Measurements from ENCODE around the gene AHCYL2.

AHCYL2 gene

DNA sequence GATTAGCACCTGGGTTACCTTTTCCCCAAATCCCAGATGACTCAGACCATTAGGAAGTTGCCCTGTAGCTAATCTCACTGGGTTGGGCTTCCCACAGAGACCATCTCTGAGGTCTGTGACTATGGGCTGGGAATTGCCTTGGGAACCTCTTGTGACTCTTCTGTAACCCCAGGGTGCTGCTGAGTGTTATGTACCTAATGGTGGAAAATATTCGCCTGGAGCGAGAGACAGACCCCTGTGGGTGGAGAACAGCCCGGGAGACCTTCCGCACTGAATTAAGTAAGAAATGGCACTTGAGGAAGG, 229.4 kb downstream of the AHCYL2 start:
- Histone ChIP-seq H3K27ac (ENCODE audit: low read depth, low read length) (no peak overlapping the region), H3K4me3 (ENCODE audit: insufficient read depth, low read length, poor library complexity, severe bottlenecking) (no peak overlapping the region), H3F3A (ENCODE audit: insufficient read depth) (no peaks in the 10 kb centered on the region), H3K27me3 (ENCODE audit: low read length) (no peaks in the 10 kb centered on the region), H3K36me3 (ENCODE audit: low read length) (no peaks in the 10 kb centered on the region), H4K20me1 (ENCODE audit: low read depth, low read length) (no peaks in the 10 kb centered on the region), H3K4me2 (ENCODE audit: low read depth, low read length, poor library complexity, severe bottlenecking) (no peak overlapping the region), H3K9me3 (ENCODE audit: insufficient read depth, low read length) (no peaks in the 10 kb centered on the region), H2AFZ (ENCODE audit: low read depth, low read length, severe bottlenecking) (no peak overlapping the region), H3K9ac (ENCODE audit: low read length) (no peak overlapping the region), H3K79me2 (ENCODE audit: insufficient read depth, low read length) (no peaks in the 10 kb centered on the region), H3K9me2 (replicated peaks; ENCODE audit: insufficient read depth, low read length) (no peaks in the 10 kb centered on the region)
- TF ChIP-seq, protein P1, sequence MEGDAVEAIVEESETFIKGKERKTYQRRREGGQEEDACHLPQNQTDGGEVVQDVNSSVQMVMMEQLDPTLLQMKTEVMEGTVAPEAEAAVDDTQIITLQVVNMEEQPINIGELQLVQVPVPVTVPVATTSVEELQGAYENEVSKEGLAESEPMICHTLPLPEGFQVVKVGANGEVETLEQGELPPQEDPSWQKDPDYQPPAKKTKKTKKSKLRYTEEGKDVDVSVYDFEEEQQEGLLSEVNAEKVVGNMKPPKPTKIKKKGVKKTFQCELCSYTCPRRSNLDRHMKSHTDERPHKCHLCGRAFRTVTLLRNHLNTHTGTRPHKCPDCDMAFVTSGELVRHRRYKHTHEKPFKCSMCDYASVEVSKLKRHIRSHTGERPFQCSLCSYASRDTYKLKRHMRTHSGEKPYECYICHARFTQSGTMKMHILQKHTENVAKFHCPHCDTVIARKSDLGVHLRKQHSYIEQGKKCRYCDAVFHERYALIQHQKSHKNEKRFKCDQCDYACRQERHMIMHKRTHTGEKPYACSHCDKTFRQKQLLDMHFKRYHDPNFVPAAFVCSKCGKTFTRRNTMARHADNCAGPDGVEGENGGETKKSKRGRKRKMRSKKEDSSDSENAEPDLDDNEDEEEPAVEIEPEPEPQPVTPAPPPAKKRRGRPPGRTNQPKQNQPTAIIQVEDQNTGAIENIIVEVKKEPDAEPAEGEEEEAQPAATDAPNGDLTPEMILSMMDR (IDR thresholded peaks at IDR 0.05; ENCODE audit: insufficient read depth, low read length, poor library complexity, severe bottlenecking), result no peak
- no peak for TF ChIP-seq EZH2phosphoT487 (conservative IDR thresholded peaks at IDR 0.05; ENCODE audit: low read length)

DNA sequence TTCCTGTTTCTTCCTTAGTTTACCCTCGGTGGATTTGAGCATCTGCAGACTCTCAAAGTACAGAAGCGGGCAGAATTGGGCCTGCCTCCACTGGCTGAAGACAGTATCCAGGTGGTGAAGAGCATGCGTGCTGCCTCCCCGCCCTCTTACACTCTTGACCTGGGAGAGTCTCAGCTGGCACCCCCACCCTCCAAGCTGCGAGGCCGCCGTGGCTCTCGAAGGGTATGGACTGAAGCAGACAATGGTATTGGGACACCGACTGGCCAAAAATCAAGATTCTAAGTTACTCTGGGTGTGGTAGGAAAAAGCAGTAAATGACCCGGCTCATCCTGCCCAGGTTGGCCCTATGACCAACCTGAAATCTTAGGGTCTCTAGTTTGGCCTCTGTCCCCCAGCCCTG, 231.6 kb downstream of the AHCYL2 start:
- Histone ChIP-seq H3K79me2 (ENCODE audit: insufficient read depth, low read length) (no peaks in the 10 kb centered on the region), H3K4me3 (ENCODE audit: insufficient read depth, low read length, poor library complexity, severe bottlenecking) (no peak overlapping the region), H3K27ac (ENCODE audit: low read depth, low read length) (no peak overlapping the region), H3K9me2 (replicated peaks; ENCODE audit: insufficient read depth, low read length) (no peaks in the 10 kb centered on the region), H3K36me3 (ENCODE audit: low read length) (no peaks in the 10 kb centered on the region), H4K20me1 (ENCODE audit: low read depth, low read length) (no peaks in the 10 kb centered on the region), H3K9ac (ENCODE audit: low read length) (no peak overlapping the region), H2AFZ (ENCODE audit: low read depth, low read length, severe bottlenecking) (no peak overlapping the region), H3K4me2 (ENCODE audit: low read depth, low read length, poor library complexity, severe bottlenecking) (no peak overlapping the region), H3F3A (ENCODE audit: insufficient read depth) (no peaks in the 10 kb centered on the region), H3K9me3 (ENCODE audit: insufficient read depth, low read length) (no peaks in the 10 kb centered on the region), H3K27me3 (ENCODE audit: low read length) (no peaks in the 10 kb centered on the region)
- TF ChIP-seq EZH2phosphoT487 (conservative IDR thresholded peaks at IDR 0.05; ENCODE audit: low read length), result no peak
- TF ChIP-seq, protein P1 (IDR thresholded peaks at IDR 0.05; ENCODE audit: insufficient read depth, low read length, poor library complexity, severe bottlenecking), result no peak

DNA sequence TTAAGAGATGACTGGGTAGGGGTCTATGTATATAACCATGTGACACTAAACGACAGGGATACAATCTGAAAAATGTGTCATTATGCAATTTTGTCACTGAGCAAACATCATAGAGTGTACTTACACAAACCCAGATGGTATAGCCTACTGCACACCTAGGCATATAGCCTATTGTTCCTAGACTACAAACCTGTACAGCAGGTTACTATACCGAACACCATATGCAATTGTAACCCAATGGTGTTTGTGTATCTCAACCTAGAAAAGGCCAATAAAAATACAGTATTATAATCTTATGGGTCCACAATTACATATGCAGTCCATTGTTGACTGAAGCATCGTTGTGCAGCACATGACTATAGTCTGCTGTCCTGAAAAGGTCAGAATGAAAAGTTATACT, 232.3 kb downstream of the AHCYL2 start:
- Histone ChIP-seq H3K9me3 (ENCODE audit: insufficient read depth, low read length) (no peaks in the 10 kb centered on the region), H3K27ac (ENCODE audit: low read depth, low read length) (no peak overlapping the region), H3F3A (ENCODE audit: insufficient read depth) (no peaks in the 10 kb centered on the region), H4K20me1 (ENCODE audit: low read depth, low read length) (no peaks in the 10 kb centered on the region), H3K27me3 (ENCODE audit: low read length) (no peaks in the 10 kb centered on the region), H3K9me2 (replicated peaks; ENCODE audit: insufficient read depth, low read length) (no peaks in the 10 kb centered on the region), H3K36me3 (ENCODE audit: low read length) (no peaks in the 10 kb centered on the region), H3K4me2 (ENCODE audit: low read depth, low read length, poor library complexity, severe bottlenecking) (no peak overlapping the region), H3K9ac (ENCODE audit: low read length) (no peak overlapping the region), H2AFZ (ENCODE audit: low read depth, low read length, severe bottlenecking) (no peak overlapping the region), H3K4me3 (ENCODE audit: insufficient read depth, low read length, poor library complexity, severe bottlenecking) (no peak overlapping the region), H3K79me2 (ENCODE audit: insufficient read depth, low read length) (no peaks in the 10 kb centered on the region)
- TF ChIP-seq, protein P1 (IDR thresholded peaks at IDR 0.05; ENCODE audit: insufficient read depth, low read length, poor library complexity, severe bottlenecking), result no peak
- no peak for TF ChIP-seq EZH2phosphoT487 (conservative IDR thresholded peaks at IDR 0.05; ENCODE audit: low read length)

DNA sequence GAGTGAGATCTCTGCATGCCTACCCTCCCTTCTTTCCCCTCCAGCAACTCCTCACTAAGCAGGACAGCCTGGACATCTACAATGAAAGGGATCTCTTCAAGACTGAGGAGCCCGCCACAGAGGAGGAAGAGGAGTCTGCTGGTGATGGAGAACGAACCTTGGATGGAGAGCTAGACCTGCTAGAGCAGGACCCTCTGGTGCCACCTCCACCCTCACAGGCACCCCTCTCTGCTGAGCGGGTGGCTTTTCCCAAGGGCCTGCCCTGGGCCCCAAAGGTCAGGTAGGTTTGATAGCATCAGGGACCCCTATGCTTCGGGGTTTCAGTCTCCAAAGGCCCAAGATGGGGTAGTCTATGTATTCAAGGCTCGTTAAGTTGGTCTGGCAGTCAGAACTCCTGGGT, 233.3 kb downstream of the AHCYL2 start:
- no peak overlapping the region for H3K9ac ChIP-seq (ENCODE audit: low read length)
- TF ChIP-seq, protein P1 (IDR thresholded peaks at IDR 0.05; ENCODE audit: insufficient read depth, low read length, poor library complexity, severe bottlenecking), result no peak
- no peak for TF ChIP-seq EZH2phosphoT487 (conservative IDR thresholded peaks at IDR 0.05; ENCODE audit: low read length)
- H3K27me3 ChIP-seq (ENCODE audit: low read length), result no peaks in the 10 kb centered on the region
- H3K9me2 ChIP-seq (replicated peaks; ENCODE audit: insufficient read depth, low read length), result no peaks in the 10 kb centered on the region
- H3K79me2 ChIP-seq (ENCODE audit: insufficient read depth, low read length), result no peaks in the 10 kb centered on the region
- no peaks in the 10 kb centered on the region for H3K9me3 ChIP-seq (ENCODE audit: insufficient read depth, low read length)
- no peak overlapping the region for H3K4me2 ChIP-seq (ENCODE audit: low read depth, low read length, poor library complexity, severe bottlenecking)
- H3K4me3 ChIP-seq (ENCODE audit: insufficient read depth, low read length, poor library complexity, severe bottlenecking), result no peak overlapping the region
- H3F3A ChIP-seq (ENCODE audit: insufficient read depth), result no peaks in the 10 kb centered on the region
- H3K27ac ChIP-seq (ENCODE audit: low read depth, low read length), result no peak overlapping the region
- H3K36me3 ChIP-seq (ENCODE audit: low read length), result no peaks in the 10 kb centered on the region
- H4K20me1 ChIP-seq (ENCODE audit: low read depth, low read length), result no peaks in the 10 kb centered on the region
- no peak overlapping the region for H2AFZ ChIP-seq (ENCODE audit: low read depth, low read length, severe bottlenecking)

All from SU-DHL-6 (cell line).